Thymus (tissue), 11 donors: ENCODE data around the gene COMMD1. TPM values are rescaled to one million over a fixed set of nuclear protein-coding genes. Genes with fewer than 3 reads are reported as not detected.

Experiments used
- DNase-seq, 9 donors: peaks; one replicate each; pipeline ENCODE4 v3.0.0-alpha.2; 2013; ENCODE audit warnings: low spot score in 9 of 9, low read depth in 6 of 9, missing footprints in 1 of 9
- H3K27ac ChIP-seq, 2 donors: one replicate each; pipeline ENCODE4 v1.5.1; 2013; ENCODE audit warnings: control low read depth in 1 of 2, low read depth in 1 of 2, low read length in 1 of 2, mild to moderate bottlenecking in 1 of 2, moderate library complexity in 1 of 2
- H3K27me3 ChIP-seq, 2 donors: one replicate each; pipeline ENCODE4 v1.5.1; 2013; ENCODE audit warnings: low read length in 1 of 2; ENCODE audit not compliant: control insufficient read depth in 2 of 2, insufficient read depth in 1 of 2
- H3K36me3 ChIP-seq, 2 donors: one replicate each; pipeline ENCODE4 v1.5.1; 2013; ENCODE audit warnings: low read length in 1 of 2, mild to moderate bottlenecking in 1 of 2, moderate library complexity in 1 of 2; ENCODE audit not compliant: control insufficient read depth in 2 of 2, insufficient read depth in 2 of 2
- H3K4me1 ChIP-seq, 2 donors: one replicate each; pipeline ENCODE4 v1.5.1; 2013; ENCODE audit warnings: low read length in 2 of 2; ENCODE audit not compliant: control insufficient read depth in 2 of 2, insufficient read depth in 2 of 2
- H3K4me3 ChIP-seq, 2 donors: one replicate each; pipeline ENCODE4 v1.5.1; 2013; ENCODE audit warnings: low read length in 2 of 2, control low read depth in 1 of 2, mild to moderate bottlenecking in 1 of 2
- H3K9me3 ChIP-seq, 2 donors: one replicate each; pipeline ENCODE4 v1.5.1; 2013; ENCODE audit warnings: low read length in 1 of 2, mild to moderate bottlenecking in 1 of 2; ENCODE audit not compliant: control insufficient read depth in 2 of 2, insufficient read depth in 1 of 2
- WGBS: extraction: QIAGEN DNeasy Blood & Tissue Kit; methylation state at CpG from one replicate; pipeline ENCODE4 v1.1.7; 2013; 5-methylcytosine and 5-hydroxymethylcytosine counted together
- polyA plus RNA-seq: library from polyadenylated mRNA; stranded (reverse); fragments of 200-250 nt; gene quantifications from one replicate; pipeline ENCODE4 v1.2.3, GENCODE V29; 2013
- total RNA-seq: library from RNA; stranded (reverse); fragments of 120-200 nt; gene quantifications from one replicate; pipeline ENCODE4 v1.2.4, GENCODE V29; 2013
- donor health status: healthy.

COMMD1 gene
- total and polyA plus RNA-seq, 2 donors = 39.9 to 45.1 TPM

- H3K36me3 ChIP-seq = no peaks in the 10 kb centered on the region
- no peaks in the 10 kb centered on the region for H3K27me3 ChIP-seq
- no peak for DNase-seq
- no peak overlapping the region for H3K4me3 ChIP-seq
- no peaks in the 10 kb centered on the region for H3K9me3 ChIP-seq
- H3K4me1 ChIP-seq = no peaks in the 10 kb centered on the region
- no peak overlapping the region for H3K27ac ChIP-seq
- 96% methylated on average over 14 of the region's 14 CpGs for WGBS
These were observed 65.5 kb downstream of the COMMD1 start for GRCh38 chr2:61970807-61971556.

- no peaks in the 10 kb centered on the region for H3K4me1 ChIP-seq
- H3K9me3 ChIP-seq = no peaks in the 10 kb centered on the region
- no peak for DNase-seq
- no peaks in the 10 kb centered on the region for H3K36me3 ChIP-seq
- no peak overlapping the region for H3K4me3 ChIP-seq
- no peaks in the 10 kb centered on the region for H3K27me3 ChIP-seq
- no peak overlapping the region for H3K27ac ChIP-seq
These were observed 73.0 kb downstream of the COMMD1 start for GRCh38 chr2:61978522-61978921.

GRCh38 chr2:61980758-61981157, 75.3 kb downstream of the COMMD1 start:
- WGBS = 100% methylated on average over 1 of the region's 1 CpG

GRCh38 chr2:61984682-61985081, 79.2 kb downstream of the COMMD1 start:
- Histone ChIP-seq H3K9me3 (peaks cover 0 to 4% of the 10 kb centered on the region in 2 donors), H3K36me3 (peaks cover 0 to 3% of the 10 kb centered on the region in 2 donors), H3K4me1 (no peaks in the 10 kb centered on the region), H3K27me3 (no peaks in the 10 kb centered on the region), H3K27ac (no peak overlapping the region), H3K4me3 (no peak overlapping the region)
- 100% methylated on average over 1 of the region's 1 CpG for WGBS
- no peak for DNase-seq

More at GRCh38 chr2:61980758-61981157, 75.3 kb downstream of the COMMD1 start:
- H3K9me3 ChIP-seq = no peaks in the 10 kb centered on the region
- H3K27ac ChIP-seq = no peak overlapping the region
- no peaks in the 10 kb centered on the region for H3K36me3 ChIP-seq
- H3K4me3 ChIP-seq = no peak overlapping the region
- H3K4me1 ChIP-seq = no peaks in the 10 kb centered on the region
- DNase-seq = no peak
- H3K27me3 ChIP-seq = no peaks in the 10 kb centered on the region

- peaks cover 0 to 3% of the 10 kb centered on the region in 2 donors for H3K36me3 ChIP-seq
- 99% methylated on average over 6 of the region's 6 CpGs for WGBS
- no peak for DNase-seq
- no peaks in the 10 kb centered on the region for H3K27me3 ChIP-seq
- H3K4me3 ChIP-seq = no peak overlapping the region
- no peaks in the 10 kb centered on the region for H3K4me1 ChIP-seq
- H3K27ac ChIP-seq = no peak overlapping the region
- peaks cover 0 to 4% of the 10 kb centered on the region in 2 donors for H3K9me3 ChIP-seq
These were observed 83.2 kb downstream of the COMMD1 start for GRCh38 chr2:61988462-61989366.

- peak in 7 of 9 donors; percentile 8 to 69 (median 41) for DNase-seq
- Histone ChIP-seq H3K36me3 (no peaks in the 10 kb centered on the region), H3K27ac (no peak overlapping the region), H3K4me3 (no peak overlapping the region), H3K9me3 (peaks cover 0 to under 1% of the 10 kb centered on the region in 2 donors), H3K4me1 (peaks cover 0 to 5% of the 10 kb centered on the region in 2 donors), H3K27me3 (no peaks in the 10 kb centered on the region)
- 81% methylated on average over 3 of the region's 3 CpGs for WGBS
These were observed 88.0 kb downstream of the COMMD1 start for GRCh38 chr2:61993422-61994024.

- no peak for DNase-seq
- Histone ChIP-seq H3K27me3 (no peaks in the 10 kb centered on the region), H3K36me3 (no peaks in the 10 kb centered on the region), H3K27ac (no peak overlapping the region), H3K4me3 (no peak overlapping the region), H3K4me1 (peaks cover 0 to 5% of the 10 kb centered on the region in 2 donors), H3K9me3 (no peaks in the 10 kb centered on the region)
- WGBS = 100% methylated on average over 1 of the region's 1 CpG
These were observed 89.1 kb downstream of the COMMD1 start for GRCh38 chr2:61994531-61994930.

GRCh38 chr2:61995065-61995464, 89.6 kb downstream of the COMMD1 start:
- Histone ChIP-seq H3K27ac (no peak overlapping the region), H3K36me3 (no peaks in the 10 kb centered on the region), H3K9me3 (no peaks in the 10 kb centered on the region), H3K27me3 (no peaks in the 10 kb centered on the region), H3K4me3 (no peak overlapping the region), H3K4me1 (peaks cover 0 to 5% of the 10 kb centered on the region in 2 donors)
- WGBS = 94% methylated on average over 4 of the region's 4 CpGs
- no peak for DNase-seq

GRCh38 chr2:61995515-61995914, 90.0 kb downstream of the COMMD1 start:
- DNase-seq = peak in 2 of 9 donors; percentile 8 to 34
- WGBS = 66% methylated on average over 2 of the region's 2 CpGs
- no peak overlapping the region for H3K4me3 ChIP-seq
- H3K27ac ChIP-seq = no peak overlapping the region
- no peaks in the 10 kb centered on the region for H3K9me3 ChIP-seq
- peaks cover 0 to 5% of the 10 kb centered on the region in 2 donors for H3K4me1 ChIP-seq
- H3K27me3 ChIP-seq = no peaks in the 10 kb centered on the region
- H3K36me3 ChIP-seq = no peaks in the 10 kb centered on the region
